Astrocyte (in vitro differentiated cells and primary cell): ENCODE measurements around the gene IL12RB1. TPM values are rescaled to one million over a fixed set of nuclear protein-coding genes. Genes with fewer than 3 reads are reported as not detected.

ENCODE experiments used
- DNase-seq: peaks from one replicate; pipeline ENCODE4 v3.0.0-alpha.2; 2010; ENCODE audit warnings: low read depth
- FAIRE-seq: peaks from 2 replicates; lab custom pipeline; 2011; peaks lifted over from hg19 to GRCh38; lab: Jason Lieb, UNC
- H2AFZ ChIP-seq: 2 replicates; pipeline ENCODE4 v1.6.0; 2012; ENCODE audit warnings: low read depth, low read length, inconsistent platforms
- H3K27ac ChIP-seq: 2 replicates; pipeline ENCODE4 v1.5.1; 2011; ENCODE audit warnings: low read depth, low read length, inconsistent platforms
- H3K27me3 ChIP-seq: 2 replicates; pipeline ENCODE4 v1.6.0; 2011; ENCODE audit warnings: low read length, inconsistent platforms; ENCODE audit not compliant: insufficient read depth
- H3K36me3 ChIP-seq: 2 replicates; pipeline ENCODE4 v1.5.1; 2011; ENCODE audit warnings: low read length, inconsistent platforms; ENCODE audit not compliant: insufficient read depth
- H3K4me1 ChIP-seq: 2 replicates; pipeline ENCODE4 v1.5.1; 2011; ENCODE audit warnings: low read length, inconsistent platforms; ENCODE audit not compliant: insufficient read depth
- H3K4me2 ChIP-seq: 2 replicates; pipeline ENCODE4 v1.6.0; 2012; ENCODE audit warnings: low read length, inconsistent platforms
- H3K4me3 ChIP-seq: 2 replicates; pipeline ENCODE4 v1.5.1; 2011; ENCODE audit warnings: low read depth, mild to moderate bottlenecking, low read length, inconsistent platforms; ENCODE audit not compliant: insufficient read depth
- H3K79me2 ChIP-seq: 2 replicates; pipeline ENCODE4 v1.6.0; 2012; ENCODE audit warnings: mild to moderate bottlenecking, low read length, inconsistent platforms; ENCODE audit not compliant: insufficient read depth
- H3K9ac ChIP-seq: 2 replicates; pipeline ENCODE4 v1.6.0; 2012; ENCODE audit warnings: mild to moderate bottlenecking, low read length, inconsistent platforms
- H3K9me3 ChIP-seq: 2 replicates; pipeline ENCODE4 v1.5.1; 2012; ENCODE audit warnings: low read depth, mild to moderate bottlenecking, low read length, inconsistent platforms; ENCODE audit not compliant: insufficient read depth
- H4K20me1 ChIP-seq: 2 replicates; pipeline ENCODE4 v1.6.0; 2012; ENCODE audit warnings: low read length, inconsistent platforms; ENCODE audit not compliant: insufficient read depth
- H3K27ac Mint-ChIP-seq: one replicate; pipeline ENCODE4 v1.8.0; 2021; ENCODE audit warnings: mild to moderate bottlenecking, mixed read lengths; ENCODE audit not compliant: unreplicated experiment
- H3K27me3 Mint-ChIP-seq: one replicate; pipeline ENCODE4 v1.8.0; 2021; ENCODE audit warnings: low read depth, mixed read lengths; ENCODE audit not compliant: unreplicated experiment
- H3K36me3 Mint-ChIP-seq: one replicate; pipeline ENCODE4 v1.8.0; 2021; ENCODE audit warnings: low read depth, mixed read lengths; ENCODE audit not compliant: unreplicated experiment
- H3K4me1 Mint-ChIP-seq: one replicate; pipeline ENCODE4 v1.8.0; 2021; ENCODE audit warnings: low read depth, mixed read lengths; ENCODE audit not compliant: unreplicated experiment
- H3K4me3 Mint-ChIP-seq: one replicate; pipeline ENCODE4 v1.8.0; 2021; ENCODE audit warnings: mild to moderate bottlenecking, moderate library complexity, mixed read lengths; ENCODE audit not compliant: unreplicated experiment
- H3K9me3 Mint-ChIP-seq: one replicate; pipeline ENCODE4 v1.8.0; 2021; ENCODE audit warnings: mild to moderate bottlenecking, mixed read lengths; ENCODE audit not compliant: unreplicated experiment
- EZH2 ChIP-seq: IDR thresholded peaks from 2 replicates; pipeline ENCODE4 v1.6.1; 2012; ENCODE audit warnings: mild to moderate bottlenecking, low read length, inconsistent platforms; ENCODE audit not compliant: insufficient read depth
- total RNA-seq: library from RNA; stranded (reverse); gene quantifications from 2 replicates; pipeline ENCODE4 v1.2.1, GENCODE V29; 2021
- TF ChIP-seq, protein P1 (sequence below): IDR thresholded peaks from 2 replicates; pipeline ENCODE4 v1.5.1; 2011; ENCODE audit warnings: low read depth, mild to moderate bottlenecking, inconsistent platforms, low read length, moderate library complexity; ENCODE audit not compliant: insufficient read depth

IL12RB1 gene
- total RNA-seq, 1 donor from 2014 or later: 0.07 TPM

DNA sequence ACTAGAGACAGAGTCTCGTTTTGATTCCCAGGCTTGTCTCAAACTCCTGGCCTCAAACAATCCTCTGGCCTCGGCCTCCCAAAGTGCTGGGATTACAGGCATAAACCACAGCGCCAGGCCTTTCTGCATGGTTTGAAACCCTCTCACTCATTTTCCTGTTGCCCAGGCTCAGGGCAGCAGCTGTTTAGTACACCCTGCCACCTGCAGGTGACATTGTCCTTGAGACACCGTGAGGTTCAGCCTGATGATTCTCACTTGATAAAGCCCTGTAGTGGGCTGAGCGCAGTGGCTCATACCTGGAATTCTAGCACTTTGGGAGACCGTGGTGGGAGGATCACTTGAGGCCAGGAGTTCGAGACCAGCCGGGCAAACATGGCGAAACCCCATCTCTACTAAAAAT lies 12.5 kb downstream of the IL12RB1 start:
- Mint-ChIP-seq H3K27ac (no peak overlapping the region), H3K36me3 (no peaks in the 10 kb centered on the region), H3K4me1 (no peaks in the 10 kb centered on the region), H3K9me3 (no peaks in the 10 kb centered on the region), H3K27me3 (peaks cover 10% of the 10 kb centered on the region), H3K4me3 (no peak overlapping the region)
- H4K20me1 ChIP-seq: no peaks in the 10 kb centered on the region
- H3K79me2 ChIP-seq: no peaks in the 10 kb centered on the region
- no peaks in the 10 kb centered on the region for H3K36me3 ChIP-seq
- H3K4me3 ChIP-seq: no peak overlapping the region
- no peak overlapping the region for H3K27ac ChIP-seq
- peaks cover 2% of the 10 kb centered on the region for H3K27me3 ChIP-seq
- no peak for DNase-seq
- TF ChIP-seq, protein P1, sequence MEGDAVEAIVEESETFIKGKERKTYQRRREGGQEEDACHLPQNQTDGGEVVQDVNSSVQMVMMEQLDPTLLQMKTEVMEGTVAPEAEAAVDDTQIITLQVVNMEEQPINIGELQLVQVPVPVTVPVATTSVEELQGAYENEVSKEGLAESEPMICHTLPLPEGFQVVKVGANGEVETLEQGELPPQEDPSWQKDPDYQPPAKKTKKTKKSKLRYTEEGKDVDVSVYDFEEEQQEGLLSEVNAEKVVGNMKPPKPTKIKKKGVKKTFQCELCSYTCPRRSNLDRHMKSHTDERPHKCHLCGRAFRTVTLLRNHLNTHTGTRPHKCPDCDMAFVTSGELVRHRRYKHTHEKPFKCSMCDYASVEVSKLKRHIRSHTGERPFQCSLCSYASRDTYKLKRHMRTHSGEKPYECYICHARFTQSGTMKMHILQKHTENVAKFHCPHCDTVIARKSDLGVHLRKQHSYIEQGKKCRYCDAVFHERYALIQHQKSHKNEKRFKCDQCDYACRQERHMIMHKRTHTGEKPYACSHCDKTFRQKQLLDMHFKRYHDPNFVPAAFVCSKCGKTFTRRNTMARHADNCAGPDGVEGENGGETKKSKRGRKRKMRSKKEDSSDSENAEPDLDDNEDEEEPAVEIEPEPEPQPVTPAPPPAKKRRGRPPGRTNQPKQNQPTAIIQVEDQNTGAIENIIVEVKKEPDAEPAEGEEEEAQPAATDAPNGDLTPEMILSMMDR: no peak
- TF ChIP-seq EZH2: no peak
- no peaks in the 10 kb centered on the region for H3K9me3 ChIP-seq
- H3K4me2 ChIP-seq: no peak overlapping the region
- H3K9ac ChIP-seq: no peak overlapping the region
- no peak overlapping the region for H2AFZ ChIP-seq
- FAIRE-seq: no peak
- H3K4me1 ChIP-seq: no peaks in the 10 kb centered on the region

DNA sequence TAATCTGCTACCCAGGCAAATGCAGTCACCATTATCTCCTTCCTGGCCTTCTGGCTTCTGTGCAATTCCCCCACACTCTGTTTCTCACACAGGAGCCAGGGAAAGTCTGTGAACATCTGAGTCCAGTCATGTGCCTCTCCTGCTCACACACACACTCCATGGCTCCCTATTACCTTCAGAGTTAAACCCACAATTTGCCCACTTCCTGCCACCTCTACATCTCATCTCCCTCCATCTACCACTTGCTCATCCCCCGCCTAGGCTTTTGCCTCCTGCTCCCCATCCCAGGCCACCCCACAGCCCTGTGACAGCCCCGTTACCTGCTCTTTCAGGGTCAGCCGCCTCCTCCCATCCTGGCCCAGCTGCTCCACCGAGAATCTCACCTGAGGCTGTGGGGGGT lies 13.5 kb downstream of the IL12RB1 start:
- TF ChIP-seq, protein P1: no peak
- TF ChIP-seq EZH2: no peak
- Histone ChIP-seq H3K27me3 (peaks cover 2% of the 10 kb centered on the region), H3K9me3 (no peaks in the 10 kb centered on the region), H3K4me3 (no peak overlapping the region), H2AFZ (no peak overlapping the region), H3K9ac (no peak overlapping the region), H4K20me1 (no peaks in the 10 kb centered on the region), H3K27ac (no peak overlapping the region), H3K36me3 (no peaks in the 10 kb centered on the region), H3K79me2 (no peaks in the 10 kb centered on the region), H3K4me1 (no peaks in the 10 kb centered on the region), H3K4me2 (no peak overlapping the region)
- Mint-ChIP-seq H3K4me1 (no peaks in the 10 kb centered on the region), H3K4me3 (no peak overlapping the region), H3K9me3 (no peaks in the 10 kb centered on the region), H3K27me3 (peaks cover 11% of the 10 kb centered on the region), H3K27ac (no peak overlapping the region), H3K36me3 (no peaks in the 10 kb centered on the region)
- FAIRE-seq: no peak
- no peak for DNase-seq

DNA sequence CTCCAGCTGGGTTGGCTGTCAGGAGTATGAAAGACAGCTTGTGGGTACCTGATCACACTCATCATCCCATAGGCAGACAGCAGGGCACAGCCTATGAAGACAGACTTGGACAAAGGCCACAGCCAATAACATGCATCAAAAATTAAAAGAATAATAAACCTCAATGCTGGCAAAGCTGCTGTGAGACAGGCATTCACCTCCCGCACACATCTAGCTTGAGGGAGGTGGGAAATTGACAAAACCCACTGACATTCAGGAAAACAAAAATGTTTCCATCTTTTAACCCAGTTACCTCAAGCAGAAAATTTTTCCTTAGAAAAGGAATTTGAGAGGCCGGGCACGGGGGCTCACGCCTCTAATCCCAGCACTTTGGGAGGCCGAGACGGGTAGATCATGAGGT lies 14.4 kb downstream of the IL12RB1 start:
- Histone ChIP-seq H3K9ac (no peak overlapping the region), H3K4me3 (no peak overlapping the region), H2AFZ (no peak overlapping the region), H3K79me2 (no peaks in the 10 kb centered on the region), H3K27me3 (peaks cover 2% of the 10 kb centered on the region), H3K36me3 (no peaks in the 10 kb centered on the region), H3K4me1 (no peaks in the 10 kb centered on the region), H4K20me1 (no peaks in the 10 kb centered on the region), H3K9me3 (no peaks in the 10 kb centered on the region), H3K27ac (no peak overlapping the region), H3K4me2 (no peak overlapping the region)
- H3K4me3 Mint-ChIP-seq: no peak overlapping the region
- no peaks in the 10 kb centered on the region for H3K4me1 Mint-ChIP-seq
- FAIRE-seq (no peak), DNase-seq (no peak)
- H3K27ac Mint-ChIP-seq: no peak overlapping the region
- TF ChIP-seq, protein P1: no peak
- no peak for TF ChIP-seq EZH2
- H3K9me3 Mint-ChIP-seq: no peaks in the 10 kb centered on the region
- no peaks in the 10 kb centered on the region for H3K36me3 Mint-ChIP-seq
- H3K27me3 Mint-ChIP-seq: peaks cover 11% of the 10 kb centered on the region
